PC-3 (cell line): ENCODE data around the gene PURA.

Experiments
- CTCF ChIP-seq: fragments of 300-600 bp; sonication (generic); conservative IDR thresholded peaks from 2 replicates; pipeline ENCODE4 v1.5.1; 2017; ENCODE audit warnings: antibody characterized with exemption, low read depth, mild to moderate bottlenecking, low read length
- EZH2 ChIP-seq: fragments of 300-600 bp; sonication (generic); IDR thresholded peaks from one replicate; pipeline ENCODE4 v1.6.1; 2017; ENCODE audit warnings: antibody characterized with exemption, mild to moderate bottlenecking, low read length; ENCODE audit not compliant: unreplicated experiment

GRCh38 chr5:140143521-140144258, 29.8 kb downstream of the PURA start:
- TF ChIP-seq CTCF (no peak), EZH2 (no peak)
